Stomach smooth muscle (tissue), 2 donors: Measurements from ENCODE around the gene FERMT2.
"Not testable (repeated sequence)": the region's sequence is repeated elsewhere in the genome, so short reads cannot be mapped to it uniquely, and the experiment has no call there.

Experiments
- H3K27ac ChIP-seq: one replicate; pipeline ENCODE4 v1.7.0; 2013; ENCODE audit warnings: mild to moderate bottlenecking, low read length, inconsistent platforms
- H3K27me3 ChIP-seq, 2 donors: one replicate each; pipeline ENCODE4 v1.7.0; 2013; ENCODE audit warnings: low read length in 2 of 2; ENCODE audit not compliant: insufficient read depth in 2 of 2, control insufficient read depth in 1 of 2
- H3K36me3 ChIP-seq, 2 donors: one replicate each; pipeline ENCODE4 v1.7.0; 2013; ENCODE audit warnings: low read length in 2 of 2; ENCODE audit not compliant: control insufficient read depth in 2 of 2, insufficient read depth in 2 of 2
- H3K4me1 ChIP-seq: one replicate; pipeline ENCODE4 v1.7.0; 2013; ENCODE audit warnings: low read length; ENCODE audit not compliant: control insufficient read depth, insufficient read depth
- H3K4me3 ChIP-seq, 2 donors: one replicate each; pipeline ENCODE4 v1.7.0; 2013; ENCODE audit warnings: low read length in 2 of 2
- H3K9ac ChIP-seq, 2 donors: one replicate each; pipeline ENCODE4 v1.7.0; 2013; ENCODE audit warnings: low read length in 2 of 2, mild to moderate bottlenecking in 1 of 2
- H3K9me3 ChIP-seq, 2 donors: one replicate each; pipeline ENCODE4 v1.7.0; 2013; ENCODE audit warnings: low read length in 2 of 2; ENCODE audit not compliant: control insufficient read depth in 2 of 2
- donor health status: healthy.
- donor health status: Pancreatic carcinoma.

The FERMT2 gene

GRCh38 chr14:52868911-52869618 lies 81.8 kb downstream of the FERMT2 start:
- H3K36me3 ChIP-seq = peaks cover 66 to 72% of the 10 kb centered on the region in 2 donors
- no peak overlapping the region for H3K9ac ChIP-seq
- no peaks in the 10 kb centered on the region for H3K27me3 ChIP-seq
- no peak overlapping the region for H3K4me3 ChIP-seq
- H3K4me1 ChIP-seq = no peaks in the 10 kb centered on the region
- H3K9me3 ChIP-seq = no peaks in the 10 kb centered on the region
- no peak overlapping the region for H3K27ac ChIP-seq

DNA sequence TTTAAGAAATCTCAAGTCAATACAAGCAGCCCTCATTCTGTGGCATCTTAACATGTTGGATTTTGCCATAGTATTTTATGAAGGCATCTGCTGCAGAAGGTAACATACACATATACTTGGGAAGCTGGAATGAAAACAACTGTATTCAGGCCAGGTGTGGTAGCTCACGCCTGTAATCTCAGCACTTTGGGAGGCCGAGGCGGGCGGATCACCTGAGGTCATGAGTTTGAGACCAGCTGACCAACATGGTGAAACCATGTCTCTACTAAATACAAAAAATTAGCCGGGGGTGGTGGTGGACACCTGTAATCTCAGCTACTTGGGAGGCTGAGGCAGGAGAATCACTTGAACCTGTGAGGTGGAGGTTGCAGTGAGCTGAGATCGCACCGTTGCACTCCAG lies 86.0 kb downstream of the FERMT2 start:
- not testable (repeated sequence) for H3K4me3 ChIP-seq, H3K9me3 ChIP-seq, H3K9ac ChIP-seq, H3K27me3 ChIP-seq, H3K4me1 ChIP-seq, H3K27ac ChIP-seq
- H3K36me3 ChIP-seq = peaks cover 37 to 49% of the 10 kb centered on the region in 2 donors

GRCh38 chr14:52863334-52863700 lies 87.5 kb downstream of the FERMT2 start:
- H3K9me3 ChIP-seq = no peaks in the 10 kb centered on the region
- no peaks in the 10 kb centered on the region for H3K4me1 ChIP-seq
- no peak overlapping the region for H3K4me3 ChIP-seq
- H3K27ac ChIP-seq = no peak overlapping the region
- H3K36me3 ChIP-seq = peaks cover 35 to 51% of the 10 kb centered on the region in 2 donors
- no peak overlapping the region for H3K9ac ChIP-seq
- H3K27me3 ChIP-seq = no peaks in the 10 kb centered on the region

DNA sequence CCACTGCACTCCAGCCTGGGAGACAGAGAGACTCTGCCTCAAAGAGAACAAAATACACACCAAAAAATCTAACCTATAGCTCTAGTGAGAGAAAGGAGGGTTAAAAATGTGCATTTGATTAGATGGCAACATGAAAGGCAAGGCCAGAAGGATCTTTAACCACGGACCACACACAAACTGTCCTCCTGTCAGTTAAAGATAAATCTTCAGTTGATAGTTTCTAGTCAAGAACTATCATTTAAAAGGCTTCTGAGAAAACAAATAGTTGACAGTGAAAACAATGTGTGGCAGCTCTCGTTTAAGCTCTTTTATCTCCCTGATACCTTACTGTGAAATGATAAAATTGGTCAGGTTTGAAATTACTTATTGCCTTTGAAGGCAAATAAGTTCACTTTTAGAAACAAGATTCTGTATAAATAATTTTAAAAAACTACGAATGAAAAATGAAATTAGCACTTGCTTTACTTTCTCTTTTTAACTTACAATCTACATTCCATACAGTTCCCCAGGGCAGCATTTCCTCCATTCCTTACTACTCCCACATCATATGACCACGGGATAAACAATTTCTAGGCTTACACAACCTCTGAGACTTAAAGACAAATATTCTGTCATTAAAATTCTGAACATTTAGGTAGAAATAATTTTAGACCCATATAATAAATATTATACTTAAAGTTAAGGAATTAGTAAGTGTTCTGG lies 88.1 kb downstream of the FERMT2 start:
- Histone ChIP-seq H3K9me3 (no peaks in the 10 kb centered on the region), H3K36me3 (peaks cover 37 to 51% of the 10 kb centered on the region in 2 donors), H3K4me1 (no peaks in the 10 kb centered on the region), H3K9ac (no peak overlapping the region), H3K27ac (no peak overlapping the region), H3K4me3 (no peak overlapping the region), H3K27me3 (no peaks in the 10 kb centered on the region)

DNA sequence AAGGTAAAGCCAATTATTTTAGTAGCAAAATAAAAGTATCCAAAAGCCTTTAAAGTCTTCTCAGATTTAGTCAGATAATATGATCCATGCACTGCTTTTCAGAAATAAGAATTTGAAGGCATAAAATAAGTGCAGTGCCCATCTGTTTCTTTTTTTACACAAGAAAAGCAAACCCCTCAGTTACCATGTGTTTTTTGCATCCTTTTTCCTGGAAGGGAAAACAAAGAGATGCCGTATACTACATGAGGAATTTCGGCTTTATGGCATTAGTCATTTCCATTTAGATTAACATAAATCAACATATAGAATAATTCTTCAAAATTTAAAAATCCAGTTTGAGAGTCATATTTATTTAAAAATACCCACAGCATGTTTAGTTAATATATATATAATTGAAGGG lies 89.4 kb downstream of the FERMT2 start:
- no peaks in the 10 kb centered on the region for H3K9me3 ChIP-seq
- H3K27ac ChIP-seq = no peak overlapping the region
- no peak overlapping the region for H3K9ac ChIP-seq
- H3K4me3 ChIP-seq = no peak overlapping the region
- no peaks in the 10 kb centered on the region for H3K4me1 ChIP-seq
- peaks cover 38 to 52% of the 10 kb centered on the region in 2 donors for H3K36me3 ChIP-seq
- H3K27me3 ChIP-seq = no peaks in the 10 kb centered on the region

- peaks cover 37 to 53% of the 10 kb centered on the region in 2 donors for H3K36me3 ChIP-seq
- no peak overlapping the region for H3K27ac ChIP-seq
- H3K27me3 ChIP-seq = no peaks in the 10 kb centered on the region
- no peaks in the 10 kb centered on the region for H3K4me1 ChIP-seq
- no peak overlapping the region for H3K9ac ChIP-seq
- no peaks in the 10 kb centered on the region for H3K9me3 ChIP-seq
- H3K4me3 ChIP-seq = no peak overlapping the region
These were observed 89.9 kb downstream of the FERMT2 start for GRCh38 chr14:52860910-52861309.

GRCh38 chr14:52860209-52860608 lies 90.6 kb downstream of the FERMT2 start:
- H3K36me3 ChIP-seq = peaks cover 37 to 49% of the 10 kb centered on the region in 2 donors
- no peak overlapping the region for H3K4me3 ChIP-seq
- no peaks in the 10 kb centered on the region for H3K27me3 ChIP-seq
- no peak overlapping the region for H3K9ac ChIP-seq
- no peak overlapping the region for H3K27ac ChIP-seq
- H3K9me3 ChIP-seq = no peaks in the 10 kb centered on the region
- no peaks in the 10 kb centered on the region for H3K4me1 ChIP-seq

GRCh38 chr14:52856139-52856538 lies 94.7 kb downstream of the FERMT2 start:
- H3K9ac ChIP-seq = no peak overlapping the region
- no peak overlapping the region for H3K27ac ChIP-seq
- peaks cover 26 to 35% of the 10 kb centered on the region in 2 donors for H3K36me3 ChIP-seq
- no peaks in the 10 kb centered on the region for H3K9me3 ChIP-seq
- no peaks in the 10 kb centered on the region for H3K4me1 ChIP-seq
- no peaks in the 10 kb centered on the region for H3K27me3 ChIP-seq
- no peak overlapping the region for H3K4me3 ChIP-seq

DNA sequence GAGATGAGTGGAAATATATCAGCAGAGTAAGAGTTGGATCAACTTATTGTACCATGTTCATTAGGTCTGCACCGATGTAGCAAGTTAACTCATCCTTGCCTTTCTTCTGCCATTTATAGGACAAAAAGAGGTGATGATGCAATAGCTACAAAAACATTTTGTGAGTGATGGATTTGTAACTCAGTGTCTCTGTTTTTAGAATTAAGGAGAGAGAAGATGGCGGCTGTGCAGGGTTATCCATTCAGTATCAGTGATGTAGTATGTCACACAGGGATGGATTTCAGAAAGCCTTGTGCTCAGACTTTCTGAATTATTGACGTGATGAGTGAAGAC lies 97.4 kb downstream of the FERMT2 start:
- H3K27me3 ChIP-seq = no peaks in the 10 kb centered on the region
- H3K36me3 ChIP-seq = peaks cover 15 to 16% of the 10 kb centered on the region in 2 donors
- no peaks in the 10 kb centered on the region for H3K9me3 ChIP-seq
- H3K4me3 ChIP-seq = no peak overlapping the region
- no peak overlapping the region for H3K9ac ChIP-seq
- H3K27ac ChIP-seq = no peak overlapping the region
- no peaks in the 10 kb centered on the region for H3K4me1 ChIP-seq

GRCh38 chr14:52852810-52853521 lies 97.9 kb downstream of the FERMT2 start:
- Histone ChIP-seq H3K4me1 (no peaks in the 10 kb centered on the region), H3K4me3 (no peak overlapping the region), H3K27me3 (no peaks in the 10 kb centered on the region), H3K9me3 (no peaks in the 10 kb centered on the region), H3K27ac (no peak overlapping the region), H3K36me3 (peaks cover 10 to 11% of the 10 kb centered on the region in 2 donors), H3K9ac (no peak overlapping the region)
